Activated CD4-positive, CD25-positive, alpha-beta regulatory T cell (primary cell): ENCODE results near the gene NRP1.
"Not testable (repeated sequence)": the region's sequence is repeated elsewhere in the genome, so short reads cannot be mapped to it uniquely, and the experiment has no call there.

Experiments used
- DNase-seq, 4 experiments: peaks; one replicate each; lab custom pipeline; 2025; lab: John Stamatoyannopoulos, UW

NRP1 gene

GRCh38 chr10:33334153-33334804 is at the start of gene NRP1:
TSS of gene NRP1 (minus strand) at chr10:33334667. CDS start at chr10:33334382, 285 bp downstream.
- DNase-seq, result no peak

- DNase-seq, result not testable (repeated sequence)
These were observed 49.7 kb upstream of the NRP1 start for GRCh38 chr10:33384201-33384600.

GRCh38 chr10:33382921-33383713 is 48.6 kb upstream of the NRP1 start:
- DNase-seq, result no peak

GRCh38 chr10:33382216-33382600 is 47.7 kb upstream of the NRP1 start:
- DNase-seq, result no peak

GRCh38 chr10:33381451-33382215 is 47.2 kb upstream of the NRP1 start:
- DNase-seq, result no peak

- DNase-seq, result no peak
These were observed 43.2 kb upstream of the NRP1 start for GRCh38 chr10:33377658-33378025.

- DNase-seq, result no peak
These were observed 42.6 kb upstream of the NRP1 start for GRCh38 chr10:33376976-33377657.

- DNase-seq, result no peak
These were observed 42.0 kb upstream of the NRP1 start for GRCh38 chr10:33376476-33376875.

- DNase-seq, result no peak
These were observed 38.8 kb upstream of the NRP1 start for GRCh38 chr10:33373263-33373662.

- DNase-seq, result no peak
These were observed 36.8 kb upstream of the NRP1 start for GRCh38 chr10:33371234-33371633.

- DNase-seq, result no peak
These were observed 36.0 kb upstream of the NRP1 start for GRCh38 chr10:33370434-33370930.

GRCh38 chr10:33368086-33368485 is 33.6 kb upstream of the NRP1 start:
- DNase-seq, result no peak

GRCh38 chr10:33365871-33366411 is 31.5 kb upstream of the NRP1 start:
- no peak for DNase-seq

GRCh38 chr10:33365301-33365700 is 30.8 kb upstream of the NRP1 start:
- DNase-seq, result no peak

- DNase-seq, result no peak
These were observed 28.6 kb upstream of the NRP1 start for GRCh38 chr10:33363106-33363505.

GRCh38 chr10:33358016-33358415 is 23.5 kb upstream of the NRP1 start:
- DNase-seq, result no peak

GRCh38 chr10:33355274-33355673 is 20.8 kb upstream of the NRP1 start:
- DNase-seq, result no peak

GRCh38 chr10:33353853-33354252 is 19.4 kb upstream of the NRP1 start:
- no peak for DNase-seq

- DNase-seq, result no peak
These were observed 18.9 kb upstream of the NRP1 start for GRCh38 chr10:33353334-33353733.

GRCh38 chr10:33352615-33353014 is 18.1 kb upstream of the NRP1 start:
- no peak for DNase-seq

GRCh38 chr10:33352175-33352574 is 17.7 kb upstream of the NRP1 start:
- DNase-seq, result no peak

- DNase-seq, result no peak
These were observed 15.6 kb upstream of the NRP1 start for GRCh38 chr10:33350041-33350440.
